Smooth muscle cell (in vitro differentiated cells): ENCODE results near the gene CYFIP2. TPM values are rescaled to one million over a fixed set of nuclear protein-coding genes. Genes with fewer than 3 reads are reported as not detected.

Source experiments
- DNase-seq: peaks from one replicate; lab custom pipeline; 2025; ENCODE audit not compliant: unreplicated experiment; lab: John Stamatoyannopoulos, UW
- H2AFZ ChIP-seq: fragments of 200-600 bp; sonication (generic); 2 replicates; pipeline ENCODE4 v1.6.0; 2016; ENCODE audit warnings: antibody characterized with exemption, low read depth, mild to moderate bottlenecking
- H3F3A ChIP-seq: fragments of 200-600 bp; sonication (generic); 2 replicates; pipeline ENCODE4 v1.6.0; 2017; ENCODE audit warnings: antibody characterized with exemption, low read depth
- H3K27ac ChIP-seq: fragments of 200-600 bp; sonication (generic); 2 replicates; pipeline ENCODE4 v1.5.1; 2016; ENCODE audit warnings: low read depth, mild to moderate bottlenecking
- H3K27me3 ChIP-seq: fragments of 200-600 bp; sonication (generic); 2 replicates; pipeline ENCODE4 v1.6.1; 2016; ENCODE audit warnings: low read depth, mild to moderate bottlenecking
- H3K36me3 ChIP-seq: fragments of 200-600 bp; sonication (generic); 2 replicates; pipeline ENCODE4 v1.5.1; 2016; ENCODE audit warnings: low read depth
- H3K4me1 ChIP-seq: fragments of 200-600 bp; sonication (generic); 2 replicates; pipeline ENCODE4 v1.5.1; 2016; ENCODE audit warnings: low read depth
- H3K4me2 ChIP-seq: fragments of 200-600 bp; sonication (generic); 2 replicates; pipeline ENCODE4 v1.6.0; 2016; ENCODE audit warnings: mild to moderate bottlenecking
- H3K4me3 ChIP-seq: fragments of 200-600 bp; sonication (generic); 2 replicates; pipeline ENCODE4 v1.5.1; 2016; ENCODE audit warnings: mild to moderate bottlenecking
- H3K79me2 ChIP-seq: fragments of 200-600 bp; sonication (generic); 2 replicates; pipeline ENCODE4 v1.6.0; 2016; ENCODE audit warnings: low read depth, mild to moderate bottlenecking
- H3K9ac ChIP-seq: fragments of 200-600 bp; sonication (generic); 2 replicates; pipeline ENCODE4 v1.6.0; 2016; ENCODE audit warnings: low read depth
- H3K9me3 ChIP-seq: fragments of 200-600 bp; sonication (generic); replicated peaks from 2 replicates; pipeline ENCODE4 v1.5.1; 2016; ENCODE audit warnings: low read depth
- H4K20me1 ChIP-seq: fragments of 200-600 bp; sonication (generic); 2 replicates; pipeline ENCODE4 v1.6.0; 2016; ENCODE audit warnings: low read depth
- CTCF ChIP-seq: fragments of 200-600 bp; sonication (generic); IDR thresholded peaks from 2 replicates; pipeline ENCODE4 v1.5.1; 2017; ENCODE audit warnings: borderline replicate concordance, mild to moderate bottlenecking, antibody characterized with exemption; ENCODE audit not compliant: insufficient read depth, poor library complexity, severe bottlenecking
- WGBS: methylation state at CpG from one replicate; pipeline ENCODE4 v1.1.7; 2016; ENCODE audit warnings: low lambda C conversion rate; 5-methylcytosine and 5-hydroxymethylcytosine counted together
- polyA plus RNA-seq: library from polyadenylated mRNA; unstranded; fragments of >200 nt; fragmentation: Nextera tagmentation; extraction: Ambion mirVana; gene quantifications from 2 replicates; pipeline ENCODE4 v1.2.1, GENCODE V29; 2016
- total RNA-seq: library from RNA; depleted of rRNA; stranded (reverse); fragments of >200 nt; gene quantifications from 2 replicates; pipeline ENCODE4 v1.2.3, GENCODE V29; 2014

CYFIP2 gene
- total and polyA plus RNA-seq, 2 experiments from 2014 or later = 11.4 to 17.8 TPM

GRCh38 chr5:157245886-157246285 lies 20.0 kb upstream of the CYFIP2 start:
- H3K4me1 ChIP-seq = no peaks in the 10 kb centered on the region
- H3K79me2 ChIP-seq = no peaks in the 10 kb centered on the region
- no peaks in the 10 kb centered on the region for H3K9me3 ChIP-seq
- H3K27me3 ChIP-seq = no peaks in the 10 kb centered on the region
- H4K20me1 ChIP-seq = no peaks in the 10 kb centered on the region
- no peaks in the 10 kb centered on the region for H3K36me3 ChIP-seq
- H3K9ac ChIP-seq = no peak overlapping the region
- H3K4me3 ChIP-seq = no peak overlapping the region
- DNase-seq = no peak
- H3K27ac ChIP-seq = peak overlapping the region; percentile 35
- 32% methylated on average over 4 of the region's 4 CpGs for WGBS
- peak overlapping the region; percentile 40 for H2AFZ ChIP-seq
- no peak overlapping the region for H3K4me2 ChIP-seq
- no peak for TF ChIP-seq CTCF
- no peaks in the 10 kb centered on the region for H3F3A ChIP-seq

- Histone ChIP-seq H3F3A (no peaks in the 10 kb centered on the region), H3K79me2 (no peaks in the 10 kb centered on the region), H4K20me1 (no peaks in the 10 kb centered on the region), H3K36me3 (no peaks in the 10 kb centered on the region), H3K4me3 (no peak overlapping the region), H3K27ac (no peak overlapping the region), H3K9me3 (no peaks in the 10 kb centered on the region), H2AFZ (no peak overlapping the region), H3K9ac (no peak overlapping the region), H3K27me3 (no peaks in the 10 kb centered on the region), H3K4me1 (no peaks in the 10 kb centered on the region), H3K4me2 (no peak overlapping the region)
- no peak for TF ChIP-seq CTCF
- no peak for DNase-seq
Observed at GRCh38 chr5:157247267-157247666, 18.7 kb upstream of the CYFIP2 start.

GRCh38 chr5:157248821-157249470 lies 17.0 kb upstream of the CYFIP2 start:
- DNase-seq = no peak

More at GRCh38 chr5:157248821-157249470, 17.0 kb upstream of the CYFIP2 start:
- Histone ChIP-seq H4K20me1 (no peaks in the 10 kb centered on the region), H3K4me3 (no peak overlapping the region), H3K36me3 (no peaks in the 10 kb centered on the region), H3F3A (no peaks in the 10 kb centered on the region), H3K4me1 (no peaks in the 10 kb centered on the region), H3K27me3 (no peaks in the 10 kb centered on the region), H3K9ac (no peak overlapping the region), H3K79me2 (no peaks in the 10 kb centered on the region), H3K4me2 (no peak overlapping the region), H3K9me3 (no peaks in the 10 kb centered on the region), H3K27ac (no peak overlapping the region), H2AFZ (no peak overlapping the region)
- WGBS = 90% methylated on average over 11 of the region's 11 CpGs
- no peak for TF ChIP-seq CTCF
